SK-N-MC (cell line): ENCODE measurements around the gene TRABD2B.

Source experiments
- EZH2 ChIP-seq: fragments of 200-600 bp; sonication (generic); IDR thresholded peaks from one replicate; pipeline ENCODE4 v1.6.1; 2017; ENCODE audit warnings: antibody characterized with exemption
- FOXP2 ChIP-seq: optimal IDR thresholded peaks from 2 replicates; pipeline ENCODE3; 2011; ENCODE audit warnings: mild to moderate bottlenecking, moderate library complexity; ENCODE audit not compliant: insufficient read depth; ENCODE audit errors: extremely low read length, control extremely low read depth
- POLR2AphosphoS5 ChIP-seq: IDR thresholded peaks from 2 replicates; pipeline ENCODE4 v1.6.1; 2012; ENCODE audit warnings: mild to moderate bottlenecking, low read depth, low read length, borderline replicate concordance

DNA sequence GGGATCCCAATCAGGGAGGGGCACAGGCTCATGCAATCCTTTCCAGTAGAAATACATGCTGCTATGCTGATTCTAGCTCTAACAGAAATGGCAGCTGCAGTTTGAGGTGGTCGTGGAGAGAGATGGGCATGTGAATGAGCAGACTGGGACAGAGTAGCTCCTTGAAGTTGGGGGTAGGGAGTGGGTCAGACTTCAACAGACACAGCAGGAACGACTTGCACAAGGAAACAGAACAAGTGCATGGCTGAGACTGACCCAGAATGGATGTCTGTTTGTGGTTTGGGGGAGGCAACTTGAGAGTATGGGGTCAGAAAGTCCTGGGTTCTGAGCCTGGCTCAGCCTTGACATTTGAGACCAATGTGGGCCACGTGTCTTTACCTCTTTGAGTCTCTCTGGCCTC, 25.1 kb upstream of the TRABD2B start:
- TF ChIP-seq POLR2AphosphoS5 (no peak), FOXP2 (no peak), EZH2 (no peak)
